ENCODE results near the gene TAF7L.

Gene TAF7L

GRCh38 chrX:101237041-101237440, 54.1 kb downstream of the TAF7L start (continued):
- TF ChIP-seq ZNF529 (tag by site-specific recombination; IDR thresholded peaks at IDR 0.05; ENCODE audit: insufficient replicate concordance): no peak
- no peak for TF ChIP-seq ZNF404 (tag by site-specific recombination; IDR thresholded peaks at IDR 0.05)
- TF ChIP-seq ZNF707 (tag by site-specific recombination; IDR thresholded peaks at IDR 0.05): no peak
- TF ChIP-seq ZNF639 (tag by site-specific recombination; IDR thresholded peaks at IDR 0.05): no peak
- TF ChIP-seq KLF8 (tag by site-specific recombination; IDR thresholded peaks at IDR 0.05): no peak
- TF ChIP-seq ZNF280C (tag by site-specific recombination; IDR thresholded peaks at IDR 0.05): no peak
- TF ChIP-seq ZNF530 (tag by site-specific recombination; IDR thresholded peaks at IDR 0.05; ENCODE audit: low read depth): no peak
- no peak for TF ChIP-seq ZNF544 (tag by site-specific recombination; IDR thresholded peaks at IDR 0.05)
- no peak for TF ChIP-seq ZNF148 (tag by site-specific recombination; IDR thresholded peaks at IDR 0.05; ENCODE audit: borderline replicate concordance)
- TF ChIP-seq ZNF501 (tag by site-specific recombination; IDR thresholded peaks at IDR 0.05): no peak
- TF ChIP-seq ZNF169 (tag by site-specific recombination; IDR thresholded peaks at IDR 0.05): no peak

GRCh38 chrX:101232316-101232715, 58.8 kb downstream of the TAF7L start:
- POLR2A ChIA-PET: no interaction called here
- Histone ChIP-seq H3K4me3 (ENCODE audit: low read depth, low read length) (no peak overlapping the region), H3K36me3 (ENCODE audit: control insufficient read depth in 2 of 2, insufficient read depth in 1 of 2, low read length in 2 of 2) (no peaks in the 10 kb centered on the region), H3K4me1 (ENCODE audit: control insufficient read depth, insufficient read depth, low read length) (no peaks in the 10 kb centered on the region), H3K27ac (ENCODE audit: extremely low read depth, low read depth, low read length) (no peak overlapping the region), H3K9me3 (ENCODE audit: control insufficient read depth, insufficient read depth, low read depth, low read length) (no peaks in the 10 kb centered on the region)
- CTCF ChIA-PET: no interaction called here
- TF ChIP-seq ZNF670 (tag by site-specific recombination; IDR thresholded peaks at IDR 0.05; ENCODE audit: low read depth) (no peak), ZNF121 (tag by site-specific recombination; IDR thresholded peaks at IDR 0.05) (no peak), ZNF558 (tag by site-specific recombination; IDR thresholded peaks at IDR 0.05) (no peak), ZNF335 (tag by site-specific recombination; conservative IDR thresholded peaks at IDR 0.05) (no peak), ZNF155 (tag by site-specific recombination; IDR thresholded peaks at IDR 0.05) (no peak), ZNF280D (tag by site-specific recombination; IDR thresholded peaks at IDR 0.05) (no peak), ZNF585B (tag by site-specific recombination; IDR thresholded peaks at IDR 0.05) (no peak), ZNF639 (tag by site-specific recombination; IDR thresholded peaks at IDR 0.05) (no peak), BCL6B (tag by site-specific recombination; IDR thresholded peaks at IDR 0.05) (no peak), ZNF202 (tag by site-specific recombination; IDR thresholded peaks at IDR 0.05; ENCODE audit: borderline replicate concordance) (no peak), ZNF704 (tag by site-specific recombination; IDR thresholded peaks at IDR 0.05) (no peak), ZNF239 (tag by site-specific recombination; IDR thresholded peaks at IDR 0.05) (no peak), ZBTB7A (tag by site-specific recombination; IDR thresholded peaks at IDR 0.05; ENCODE audit: low read depth) (no peak), ZNF138 (tag by site-specific recombination; IDR thresholded peaks at IDR 0.05; ENCODE audit: borderline replicate concordance) (no peak), ZNF423 (tag by site-specific recombination; IDR thresholded peaks at IDR 0.05) (no peak)

All from HEK293 (cell line).